ENCODE measurements around the gene STN1. TPM values are rescaled to one million over a fixed set of nuclear protein-coding genes. Genes with fewer than 3 reads are reported as not detected.

STN1 gene
- total RNA-seq, 1 donor from 2014 or later = 57.1 TPM

DNA sequence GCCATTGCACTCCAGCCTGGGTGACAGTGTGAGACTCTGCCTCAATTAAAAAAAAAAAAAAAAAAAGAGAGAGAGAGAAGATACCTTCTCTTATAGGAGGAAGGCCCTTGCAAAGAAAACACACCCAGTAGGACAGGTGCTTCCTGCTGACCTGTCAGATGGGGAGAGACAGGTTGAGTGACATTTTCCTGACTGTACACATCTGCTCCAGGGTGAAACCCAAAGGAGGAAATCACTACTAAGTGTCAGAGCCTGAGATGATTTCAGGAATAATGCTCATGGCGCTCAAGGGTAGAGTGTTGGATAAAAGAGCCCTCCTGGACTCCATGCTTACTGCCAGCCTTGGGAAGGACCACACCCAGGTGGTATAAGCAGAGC lies 1.7 kb upstream of the STN1 start:
- no peak for TF ChIP-seq CTCF (IDR thresholded peaks at IDR 0.05; ENCODE audit: partially characterized antibody, unreplicated experiment)
- Mint-ChIP-seq H3K9me3 (ENCODE audit: unreplicated experiment) (no peaks in the 10 kb centered on the region), H3K36me3 (ENCODE audit: unreplicated experiment) (peaks cover 9% of the 10 kb centered on the region), H3K4me1 (ENCODE audit: low read depth, unreplicated experiment) (peaks cover 15% of the 10 kb centered on the region), H3K27me3 (ENCODE audit: unreplicated experiment) (no peaks in the 10 kb centered on the region), H3K4me3 (ENCODE audit: unreplicated experiment) (no peak overlapping the region), H3K27ac (ENCODE audit: unreplicated experiment) (no peak overlapping the region)
- no peak for DNase-seq

DNA sequence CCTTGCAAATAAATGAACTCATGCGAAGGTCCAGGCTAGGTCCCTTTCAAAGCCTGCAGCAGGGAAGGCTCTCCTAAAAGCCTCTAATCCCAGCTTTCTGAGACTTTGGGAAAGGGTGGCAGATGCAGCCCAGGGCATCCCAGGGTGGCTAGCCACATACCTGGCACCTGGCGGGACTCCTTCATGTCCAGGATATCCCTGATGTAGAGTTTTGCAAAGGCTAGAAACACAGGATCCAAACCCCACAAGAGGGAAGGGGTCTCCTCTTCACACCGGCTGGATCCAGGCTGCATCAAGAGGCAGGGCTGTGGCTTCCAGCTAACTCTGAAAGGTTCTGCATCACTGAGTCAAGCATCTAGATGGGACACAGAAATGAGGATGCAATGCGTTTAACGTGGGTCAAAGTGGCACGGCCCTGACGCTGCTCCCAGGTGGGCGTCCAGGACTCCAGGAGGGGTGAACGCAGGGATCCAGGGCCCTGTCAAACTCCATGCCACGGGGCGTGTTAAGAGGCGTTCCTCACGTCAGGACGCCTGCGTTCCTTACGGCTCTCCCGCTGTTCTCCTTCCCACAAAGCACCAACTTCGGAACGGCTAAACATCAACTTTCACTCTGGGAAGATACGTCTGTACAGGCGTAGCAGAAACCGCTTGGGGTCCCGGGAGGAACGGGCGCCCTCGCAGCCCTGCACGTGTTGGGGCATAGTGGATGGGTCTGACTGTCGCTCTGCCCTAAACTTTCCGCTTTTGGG lies 507 bp downstream of the STN1 start:
- Mint-ChIP-seq H3K27ac (ENCODE audit: unreplicated experiment) (peak overlapping the region; percentile 96), H3K36me3 (ENCODE audit: unreplicated experiment) (peaks cover 10% of the 10 kb centered on the region), H3K27me3 (ENCODE audit: unreplicated experiment) (no peaks in the 10 kb centered on the region), H3K9me3 (ENCODE audit: unreplicated experiment) (no peaks in the 10 kb centered on the region), H3K4me3 (ENCODE audit: unreplicated experiment) (peak overlapping the region; percentile 93), H3K4me1 (ENCODE audit: low read depth, unreplicated experiment) (peaks cover 26% of the 10 kb centered on the region)
- TF ChIP-seq CTCF (IDR thresholded peaks at IDR 0.05; ENCODE audit: partially characterized antibody, unreplicated experiment) = no peak
- DNase-seq = peak; percentile 28

GRCh38 chr10:103916876-103917275 lies 1.1 kb downstream of the STN1 start:
- H3K27ac Mint-ChIP-seq (ENCODE audit: unreplicated experiment) = peak overlapping the region; percentile 84
- peaks cover 26% of the 10 kb centered on the region for H3K4me1 Mint-ChIP-seq (ENCODE audit: low read depth, unreplicated experiment)
- peak overlapping the region; percentile 93 for H3K4me3 Mint-ChIP-seq (ENCODE audit: unreplicated experiment)
- H3K9me3 Mint-ChIP-seq (ENCODE audit: unreplicated experiment) = no peaks in the 10 kb centered on the region
- no peak for DNase-seq
- TF ChIP-seq CTCF (IDR thresholded peaks at IDR 0.05; ENCODE audit: partially characterized antibody, unreplicated experiment) = no peak
- peaks cover 10% of the 10 kb centered on the region for H3K36me3 Mint-ChIP-seq (ENCODE audit: unreplicated experiment)
- no peaks in the 10 kb centered on the region for H3K27me3 Mint-ChIP-seq (ENCODE audit: unreplicated experiment)

- H3K4me3 Mint-ChIP-seq (ENCODE audit: unreplicated experiment) = peak overlapping the region; percentile 93
- no peaks in the 10 kb centered on the region for H3K27me3 Mint-ChIP-seq (ENCODE audit: unreplicated experiment)
- peaks cover 10% of the 10 kb centered on the region for H3K36me3 Mint-ChIP-seq (ENCODE audit: unreplicated experiment)
- H3K9me3 Mint-ChIP-seq (ENCODE audit: unreplicated experiment) = no peaks in the 10 kb centered on the region
- TF ChIP-seq CTCF (IDR thresholded peaks at IDR 0.05; ENCODE audit: partially characterized antibody, unreplicated experiment) = no peak
- peaks cover 31% of the 10 kb centered on the region for H3K4me1 Mint-ChIP-seq (ENCODE audit: low read depth, unreplicated experiment)
- peak overlapping the region; percentile 67 for H3K27ac Mint-ChIP-seq (ENCODE audit: unreplicated experiment)
- DNase-seq = no peak
These were observed 1.7 kb downstream of the STN1 start for GRCh38 chr10:103916254-103916653.

DNA sequence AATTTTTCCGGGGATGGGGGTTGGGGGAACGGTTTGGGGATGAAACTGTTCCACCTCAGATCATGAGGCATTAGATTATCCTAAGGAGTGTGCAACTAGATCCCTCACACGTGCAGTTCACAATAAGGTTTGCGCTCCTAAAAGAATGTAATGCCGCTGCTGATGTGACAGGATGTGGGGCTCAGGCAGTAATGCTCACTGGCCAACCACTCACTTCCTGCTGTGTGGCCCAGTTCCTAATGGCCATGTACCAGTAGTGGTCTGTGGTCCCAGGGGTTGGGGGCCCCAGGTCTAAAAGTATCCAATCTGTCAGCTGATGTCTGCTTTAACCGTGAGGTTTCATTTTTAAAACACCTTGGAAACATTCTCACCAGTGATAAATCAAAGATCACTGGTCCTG lies 2.2 kb downstream of the STN1 start:
- Mint-ChIP-seq H3K27me3 (ENCODE audit: unreplicated experiment) (no peaks in the 10 kb centered on the region), H3K4me3 (ENCODE audit: unreplicated experiment) (peak overlapping the region; percentile 93), H3K27ac (ENCODE audit: unreplicated experiment) (peak overlapping the region; percentile 67), H3K9me3 (ENCODE audit: unreplicated experiment) (no peaks in the 10 kb centered on the region), H3K4me1 (ENCODE audit: low read depth, unreplicated experiment) (peaks cover 32% of the 10 kb centered on the region), H3K36me3 (ENCODE audit: unreplicated experiment) (peaks cover 10% of the 10 kb centered on the region)
- DNase-seq = no peak
- TF ChIP-seq CTCF (IDR thresholded peaks at IDR 0.05; ENCODE audit: partially characterized antibody, unreplicated experiment) = no peak

All from glutamatergic neuron (in vitro differentiated cells).